Uterus (tissue), 2 donors: ENCODE results near the gene TMEM53.

Source experiments
- CTCF ChIP-seq, 4 experiments: fragments of 200-600 bp in 2 of 4; fragments of 450-650 bp in 2 of 4; sonication (generic) in 2 of 4; IDR thresholded peaks; one replicate each; pipeline ENCODE4 v1.5.1; 2016 to 2019; ENCODE audit warnings: antibody characterized with exemption in 4 of 4, mild to moderate bottlenecking in 2 of 4, moderate library complexity in 1 of 4
- POLR2A ChIP-seq, 2 donors: fragments of 450-650 bp; IDR thresholded peaks; one replicate each; pipeline ENCODE4 v1.6.1; 2016; ENCODE audit warnings: antibody characterized with exemption in 2 of 2, mild to moderate bottlenecking in 1 of 2, moderate library complexity in 1 of 2

GRCh38 chr1:44636083-44636687, 38.1 kb downstream of the TMEM53 start:
- TF ChIP-seq CTCF (IDR thresholded peaks at IDR 0.05) (no peak), POLR2A (IDR thresholded peaks at IDR 0.05) (no peak)
